Endothelial cell of umbilical vein (primary cell): ENCODE results near the gene RAB35. TPM values are rescaled to one million over a fixed set of nuclear protein-coding genes. Genes with fewer than 3 reads are reported as not detected.

ENCODE experiments used
- BruUV-seq: library from RNA; stranded (reverse); fragments of 400-500 nt; replicated peaks from 2 replicates; lab custom pipeline; 2021; lab: Mats Ljungman, UMichigan
- CTCF ChIA-PET: fragments of 300-600, 350-600 bp; sonication (Branson Sonifier 250); formaldehyde crosslinking; loops from one replicate; lab custom pipeline; 2021; ENCODE audit warnings: antibody characterized with exemption, inconsistent platforms; lab: Charles Lee
- POLR2A ChIA-PET: fragments of 300-600, 350-600 bp; sonication (Branson Sonifier 250); formaldehyde crosslinking; loops from one replicate; lab custom pipeline; 2021; ENCODE audit warnings: antibody characterized with exemption, inconsistent platforms; lab: Charles Lee
- DNase-seq: peaks from one replicate; pipeline ENCODE4 v3.0.0-alpha.2; 2011; ENCODE audit warnings: low read depth, low spot score
- FAIRE-seq: peaks from 2 replicates; lab custom pipeline; 2011; peaks lifted over from hg19 to GRCh38; lab: Jason Lieb, UNC
- H2AFZ ChIP-seq: 2 replicates; pipeline ENCODE4 v1.6.0; 2012; ENCODE audit warnings: low read depth, low read length, control low read depth, inconsistent platforms
- H3K27ac ChIP-seq: 2 replicates; pipeline ENCODE4 v1.5.1; 2011; ENCODE audit warnings: low read depth, mild to moderate bottlenecking, control low read depth, low read length, moderate library complexity; ENCODE audit not compliant: insufficient read depth
- H3K27me3 ChIP-seq, 2 experiments: 2 replicates each; pipeline versions ENCODE4 v1.6.0 to v1.6.1; 2011; ENCODE audit warnings: low read length in 2 of 2, mixed read lengths in 1 of 2; ENCODE audit not compliant: control insufficient read depth in 2 of 2, insufficient read depth in 2 of 2
- H3K36me3 ChIP-seq, 2 experiments: 2 replicates in 1 of 2; 3 replicates in 1 of 2; pipeline ENCODE4 v1.5.1; 2011; ENCODE audit warnings: low read length in 2 of 2, mild to moderate bottlenecking in 1 of 2, moderate library complexity in 1 of 2; ENCODE audit not compliant: control insufficient read depth in 2 of 2, insufficient read depth in 2 of 2; ENCODE audit errors: extremely low read depth in 1 of 2
- H3K4me1 ChIP-seq: 3 replicates; pipeline ENCODE4 v1.5.1; 2011; ENCODE audit warnings: mild to moderate bottlenecking, low read length; ENCODE audit not compliant: control insufficient read depth, insufficient read depth; ENCODE audit errors: extremely low read depth
- H3K4me2 ChIP-seq: 2 replicates; pipeline ENCODE4 v1.6.1; 2011; ENCODE audit warnings: low read length, control low read depth, mixed read lengths; ENCODE audit not compliant: insufficient read depth
- H3K4me3 ChIP-seq, 3 experiments: fragments of 200-600 bp in 1 of 3; sonication (generic), shearing (Covaris generic) in 1 of 3; replicated peaks in 1 of 3; 2 replicates each; pipeline ENCODE4 v1.5.1; 2011 to 2016; ENCODE audit warnings: control low read depth in 3 of 3, low read length in 3 of 3, mild to moderate bottlenecking in 2 of 3, inconsistent platforms in 1 of 3, low read depth in 1 of 3, moderate library complexity in 1 of 3; ENCODE audit not compliant: insufficient read depth in 1 of 3
- H3K79me2 ChIP-seq: 2 replicates; pipeline ENCODE4 v1.6.0; 2012; ENCODE audit warnings: low read length, inconsistent platforms; ENCODE audit not compliant: control insufficient read depth, insufficient read depth
- H3K9ac ChIP-seq: replicated peaks from 2 replicates; pipeline ENCODE3; 2011; ENCODE audit warnings: low read length, control low read depth; ENCODE audit not compliant: insufficient read depth; ENCODE audit errors: extremely low read depth
- H3K9me1 ChIP-seq: replicated peaks from 3 replicates; pipeline ENCODE4 v1.6.0; 2011; ENCODE audit warnings: mild to moderate bottlenecking, low read length; ENCODE audit not compliant: control insufficient read depth, insufficient read depth; ENCODE audit errors: extremely low read depth
- H3K9me3 ChIP-seq: replicated peaks from 2 replicates; pipeline ENCODE4 v1.5.1; 2012; ENCODE audit warnings: low read length, inconsistent platforms; ENCODE audit not compliant: control insufficient read depth, insufficient read depth
- H4K20me1 ChIP-seq: replicated peaks from 2 replicates; pipeline ENCODE3; 2011; ENCODE audit warnings: mild to moderate bottlenecking, low read length; ENCODE audit not compliant: control insufficient read depth, insufficient read depth; ENCODE audit errors: extremely low read depth
- EZH2 ChIP-seq: IDR thresholded peaks from 2 replicates; pipeline ENCODE4 v1.6.1; 2012; ENCODE audit warnings: borderline replicate concordance, low read depth, mild to moderate bottlenecking, moderate library complexity, low read length, inconsistent platforms; ENCODE audit not compliant: severe bottlenecking
- FOS ChIP-seq: IDR thresholded peaks from 2 replicates; pipeline ENCODE4 v1.6.1; 2011; ENCODE audit warnings: mild to moderate bottlenecking, low read length, moderate library complexity, borderline replicate concordance; ENCODE audit not compliant: insufficient read depth
- GATA2 ChIP-seq: IDR thresholded peaks from 2 replicates; pipeline ENCODE4 v1.7.0; 2011; ENCODE audit warnings: low read depth, mild to moderate bottlenecking, moderate library complexity, mixed read lengths, low read length; ENCODE audit not compliant: insufficient read length, insufficient read depth
- JUN ChIP-seq: IDR thresholded peaks from 2 replicates; pipeline ENCODE4 v1.6.1; 2011; ENCODE audit warnings: borderline replicate concordance, low read depth; ENCODE audit not compliant: insufficient read length, insufficient read depth
- MAX ChIP-seq: IDR thresholded peaks from 2 replicates; pipeline ENCODE4 v1.6.1; 2011; ENCODE audit not compliant: insufficient read depth, insufficient read length
- MYC ChIP-seq: IDR thresholded peaks from one replicate; pipeline ENCODE4 v1.6.1; 2011; ENCODE audit warnings: mild to moderate bottlenecking, low read depth, low read length
- POLR2A ChIP-seq: IDR thresholded peaks from 2 replicates; pipeline ENCODE4 v1.6.1; 2012; ENCODE audit warnings: low read depth, mild to moderate bottlenecking, control low read depth, low read length
- POLR2AphosphoS5 ChIP-seq: IDR thresholded peaks from 2 replicates; pipeline ENCODE4 v1.6.1; 2012; ENCODE audit warnings: low read depth, mild to moderate bottlenecking, control low read depth, low read length, moderate library complexity; ENCODE audit not compliant: insufficient read depth
- dilution Hi-C: fragments of 300-500 bp; cut with MboI; formaldehyde crosslinking; loops from one replicate; pipeline ENCODE4 v1.15.0; 2019; ENCODE audit warnings: low sequenced_read_pairs; ENCODE audit not compliant: extremely low pct_ligation_motif_present
- intact Hi-C: fragments of 100-400 bp; cut with micrococcal nuclease; formaldehyde crosslinking; loops from one replicate; pipeline ENCODE4 v1.10.0; 2022
- polyA plus RNA-seq, 4 experiments: library from polyadenylated mRNA; depleted of rRNA in 3 of 4; stranded (reverse) in 3 of 4; unstranded in 1 of 4; fragments of >200 nt; gene quantifications; 2 replicates each; pipeline versions ENCODE4 v1.2.1 to v1.2.3, GENCODE V29; 2011 to 2012; ENCODE audit warnings: missing spikeins in 1 of 4
- total RNA-seq: library from RNA; stranded (reverse); gene quantifications from 2 replicates; pipeline ENCODE4 v1.2.3, GENCODE V29; 2021
- TF ChIP-seq, protein P1 (sequence below), 2 donors: IDR thresholded peaks; 1 replicate in 1 of 2; 2 replicates in 1 of 2; pipeline ENCODE4 v1.5.1; 2011; ENCODE audit warnings: low read length in 2 of 2, mild to moderate bottlenecking in 2 of 2, moderate library complexity in 2 of 2, control low read depth in 1 of 2, inconsistent platforms in 1 of 2, low read depth in 1 of 2; ENCODE audit not compliant: insufficient read depth in 1 of 2; ENCODE audit errors: extremely low read depth in 1 of 2

Gene RAB35
- total and polyA plus RNA-seq, 2 donors (not counting 3 experiments of a cell fraction or from before 2014, with no cell fraction given): 70.5 to 80.3 TPM

- H3K36me3 ChIP-seq: no peaks in the 10 kb centered on the region
- H4K20me1 ChIP-seq: no peaks in the 10 kb centered on the region
- intact Hi-C loops (no loop called here), dilution Hi-C loops (no loop called here)
- H3K4me3 ChIP-seq: no peak overlapping the region
- no peak for FAIRE-seq
- TF ChIP-seq EZH2 (no peak), MYC (no peak), MAX (no peak), POLR2AphosphoS5 (no peak), POLR2A (no peak), FOS (no peak), JUN (no peak), GATA2 (no peak)
- TF ChIP-seq, protein P1, sequence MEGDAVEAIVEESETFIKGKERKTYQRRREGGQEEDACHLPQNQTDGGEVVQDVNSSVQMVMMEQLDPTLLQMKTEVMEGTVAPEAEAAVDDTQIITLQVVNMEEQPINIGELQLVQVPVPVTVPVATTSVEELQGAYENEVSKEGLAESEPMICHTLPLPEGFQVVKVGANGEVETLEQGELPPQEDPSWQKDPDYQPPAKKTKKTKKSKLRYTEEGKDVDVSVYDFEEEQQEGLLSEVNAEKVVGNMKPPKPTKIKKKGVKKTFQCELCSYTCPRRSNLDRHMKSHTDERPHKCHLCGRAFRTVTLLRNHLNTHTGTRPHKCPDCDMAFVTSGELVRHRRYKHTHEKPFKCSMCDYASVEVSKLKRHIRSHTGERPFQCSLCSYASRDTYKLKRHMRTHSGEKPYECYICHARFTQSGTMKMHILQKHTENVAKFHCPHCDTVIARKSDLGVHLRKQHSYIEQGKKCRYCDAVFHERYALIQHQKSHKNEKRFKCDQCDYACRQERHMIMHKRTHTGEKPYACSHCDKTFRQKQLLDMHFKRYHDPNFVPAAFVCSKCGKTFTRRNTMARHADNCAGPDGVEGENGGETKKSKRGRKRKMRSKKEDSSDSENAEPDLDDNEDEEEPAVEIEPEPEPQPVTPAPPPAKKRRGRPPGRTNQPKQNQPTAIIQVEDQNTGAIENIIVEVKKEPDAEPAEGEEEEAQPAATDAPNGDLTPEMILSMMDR (IDR thresholded peaks at IDR 0.05; ENCODE audit: extremely low read depth in 1 of 2, insufficient read depth in 1 of 2, low read depth in 1 of 2, low read length in 2 of 2): no peak
- no peak overlapping the region for H3K4me2 ChIP-seq
- ChIA-PET CTCF (no interaction called here), POLR2A (no interaction called here)
- no peaks in the 10 kb centered on the region for H3K9me3 ChIP-seq
- H3K9ac ChIP-seq: no peak overlapping the region
- H3K27me3 ChIP-seq: no peaks in the 10 kb centered on the region
- DNase-seq: no peak
- no TSS peak for BruUV-seq
- H3K9me1 ChIP-seq: no peaks in the 10 kb centered on the region
- H2AFZ ChIP-seq: no peak overlapping the region
- H3K4me1 ChIP-seq: peaks cover 26% of the 10 kb centered on the region
- no peak overlapping the region for H3K27ac ChIP-seq
- H3K79me2 ChIP-seq: peaks cover 4% of the 10 kb centered on the region
Observed at GRCh38 chr12:120121343-120121742, 4.8 kb upstream of the RAB35 start.
